BE2C (cell line): ENCODE data around the gene CTDSP2.
"Not testable (repeated sequence)": the region's sequence is repeated elsewhere in the genome, so short reads cannot be mapped to it uniquely, and the experiment has no call there.

Experiments used
- DNase-seq: peaks from one replicate; pipeline ENCODE4 v3.0.0-alpha.2; 2020
- H3K27me3 ChIP-seq: fragments of 250-450 bp; sonication (Bioruptor Pico); 2 replicates; pipeline ENCODE4 v1.5.1; 2020; ENCODE audit warnings: mild to moderate bottlenecking
- H3K36me3 ChIP-seq: fragments of 250-450 bp; sonication (Bioruptor Pico); 2 replicates; pipeline ENCODE4 v1.5.1; 2020; ENCODE audit warnings: mild to moderate bottlenecking
- H3K4me1 ChIP-seq: fragments of 250-450 bp; sonication (Bioruptor Pico); 2 replicates; pipeline ENCODE4 v1.5.1; 2020
- H3K4me3 ChIP-seq: 2 replicates; pipeline ENCODE4 v1.5.1; 2011; ENCODE audit warnings: low read depth, low read length
- H3K9me3 ChIP-seq: fragments of 250-450 bp; sonication (Bioruptor Pico); 2 replicates; pipeline ENCODE4 v1.5.1; 2020
- TF ChIP-seq, protein P1 (sequence below): IDR thresholded peaks from 2 replicates; pipeline ENCODE4 v1.5.1; 2012; ENCODE audit warnings: mild to moderate bottlenecking, low read depth, low read length

Gene CTDSP2

GRCh38 chr12:57851552-57851951, 5.0 kb upstream of the CTDSP2 start:
- Histone ChIP-seq H3K4me1 (no peaks in the 10 kb centered on the region), H3K36me3 (no peaks in the 10 kb centered on the region), H3K9me3 (no peaks in the 10 kb centered on the region), H3K27me3 (no peaks in the 10 kb centered on the region), H3K4me3 (no peak overlapping the region)
- TF ChIP-seq, protein P1, sequence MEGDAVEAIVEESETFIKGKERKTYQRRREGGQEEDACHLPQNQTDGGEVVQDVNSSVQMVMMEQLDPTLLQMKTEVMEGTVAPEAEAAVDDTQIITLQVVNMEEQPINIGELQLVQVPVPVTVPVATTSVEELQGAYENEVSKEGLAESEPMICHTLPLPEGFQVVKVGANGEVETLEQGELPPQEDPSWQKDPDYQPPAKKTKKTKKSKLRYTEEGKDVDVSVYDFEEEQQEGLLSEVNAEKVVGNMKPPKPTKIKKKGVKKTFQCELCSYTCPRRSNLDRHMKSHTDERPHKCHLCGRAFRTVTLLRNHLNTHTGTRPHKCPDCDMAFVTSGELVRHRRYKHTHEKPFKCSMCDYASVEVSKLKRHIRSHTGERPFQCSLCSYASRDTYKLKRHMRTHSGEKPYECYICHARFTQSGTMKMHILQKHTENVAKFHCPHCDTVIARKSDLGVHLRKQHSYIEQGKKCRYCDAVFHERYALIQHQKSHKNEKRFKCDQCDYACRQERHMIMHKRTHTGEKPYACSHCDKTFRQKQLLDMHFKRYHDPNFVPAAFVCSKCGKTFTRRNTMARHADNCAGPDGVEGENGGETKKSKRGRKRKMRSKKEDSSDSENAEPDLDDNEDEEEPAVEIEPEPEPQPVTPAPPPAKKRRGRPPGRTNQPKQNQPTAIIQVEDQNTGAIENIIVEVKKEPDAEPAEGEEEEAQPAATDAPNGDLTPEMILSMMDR = no peak
- no peak for DNase-seq

DNA sequence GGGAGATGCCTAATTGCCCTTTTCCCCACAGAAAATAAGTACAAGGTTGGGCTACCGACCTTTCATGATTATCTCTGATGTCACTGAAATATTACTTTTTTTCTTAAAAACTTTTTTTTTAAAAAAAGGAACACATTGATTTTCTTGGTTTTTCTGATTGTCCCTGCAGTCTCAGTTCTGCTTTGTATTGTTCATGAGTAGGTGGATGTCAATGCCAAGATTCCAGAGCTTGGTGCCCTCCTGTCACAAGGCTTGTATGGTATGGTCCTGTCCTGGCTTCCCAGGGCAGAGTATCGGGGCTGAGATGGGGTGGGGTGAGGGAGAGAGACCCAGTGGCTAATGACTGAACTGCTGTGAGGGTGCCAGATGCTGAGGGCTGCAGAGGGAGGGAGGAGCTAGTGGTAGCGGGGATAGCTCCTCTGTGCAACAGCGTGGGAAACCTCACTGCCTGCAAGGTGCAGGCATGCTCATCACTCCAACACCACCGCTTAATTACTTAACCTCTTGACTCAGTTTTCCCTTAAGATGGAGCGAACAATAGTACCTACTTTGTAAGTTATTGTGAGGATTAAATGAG, 4.4 kb upstream of the CTDSP2 start:
- Histone ChIP-seq H3K9me3 (no peaks in the 10 kb centered on the region), H3K4me3 (no peak overlapping the region), H3K27me3 (no peaks in the 10 kb centered on the region), H3K4me1 (no peaks in the 10 kb centered on the region), H3K36me3 (no peaks in the 10 kb centered on the region)
- no peak for DNase-seq
- TF ChIP-seq, protein P1 = no peak

DNA sequence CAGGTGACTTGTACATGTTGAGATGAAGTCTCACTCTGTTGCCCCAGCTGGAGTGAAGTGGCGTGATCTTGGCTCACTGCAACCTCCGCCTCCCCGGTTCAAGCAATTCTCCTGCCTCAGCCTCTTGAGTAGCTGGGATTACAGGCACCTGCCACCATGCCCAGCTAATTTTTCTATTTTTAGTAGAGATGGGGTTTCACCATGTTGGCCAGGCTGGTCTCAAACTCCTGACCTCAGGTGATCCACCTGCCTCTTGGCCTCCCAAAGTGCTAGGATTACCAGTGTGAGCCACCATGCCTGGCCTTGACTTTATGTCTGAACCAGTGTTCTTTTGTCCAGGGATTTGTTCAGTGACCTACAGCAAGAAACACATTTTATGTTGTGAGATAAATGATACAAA, 2.9 kb upstream of the CTDSP2 start:
- H3K36me3 ChIP-seq, H3K27me3 ChIP-seq, H3K4me3 ChIP-seq, DNase-seq, H3K4me1 ChIP-seq, H3K9me3 ChIP-seq: not testable (repeated sequence)

DNA sequence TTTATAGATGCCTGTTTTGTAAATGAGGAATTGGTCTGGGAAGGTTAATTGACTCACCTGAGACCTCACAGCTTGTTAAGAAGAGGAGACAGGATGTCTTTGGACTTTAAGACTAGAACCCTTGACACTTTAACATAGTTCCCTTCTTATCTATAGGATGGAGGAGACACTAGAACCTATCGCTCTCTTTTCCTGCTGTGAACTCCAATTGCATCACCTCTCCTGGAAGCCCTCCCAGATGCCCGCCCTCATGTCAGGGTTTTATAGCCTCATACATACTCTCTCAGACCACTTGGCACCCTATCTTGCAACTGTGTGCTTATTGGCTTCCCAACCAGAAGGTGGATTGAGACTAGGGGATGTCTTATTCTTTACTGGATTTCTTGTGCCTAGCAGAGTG, 2.5 kb upstream of the CTDSP2 start:
- TF ChIP-seq, protein P1 = no peak
- no peak overlapping the region for H3K4me3 ChIP-seq
- H3K36me3 ChIP-seq = no peaks in the 10 kb centered on the region
- no peak for DNase-seq
- H3K9me3 ChIP-seq = no peaks in the 10 kb centered on the region
- H3K27me3 ChIP-seq = no peaks in the 10 kb centered on the region
- H3K4me1 ChIP-seq = no peaks in the 10 kb centered on the region

- Histone ChIP-seq H3K27me3 (no peaks in the 10 kb centered on the region), H3K9me3 (no peaks in the 10 kb centered on the region), H3K4me1 (peaks cover 4% of the 10 kb centered on the region; the same call in 1 of the 2 replicates), H3K4me3 (no peak overlapping the region), H3K36me3 (no peaks in the 10 kb centered on the region)
- no peak for DNase-seq
- TF ChIP-seq, protein P1 = no peak
Observed at GRCh38 chr12:57848208-57848607, 1.7 kb upstream of the CTDSP2 start.

- Histone ChIP-seq H3K9me3 (no peaks in the 10 kb centered on the region), H3K4me1 (peaks cover 21% of the 10 kb centered on the region), H3K4me3 (peak overlapping the region; percentile 93), H3K27me3 (no peaks in the 10 kb centered on the region), H3K36me3 (no peaks in the 10 kb centered on the region)
- TF ChIP-seq, protein P1 = no peak
- DNase-seq = no peak
Observed at GRCh38 chr12:57846285-57846576, 298 bp downstream of the CTDSP2 start.
